Measurements from ENCODE around the gene CNN3.

Gene CNN3

DNA sequence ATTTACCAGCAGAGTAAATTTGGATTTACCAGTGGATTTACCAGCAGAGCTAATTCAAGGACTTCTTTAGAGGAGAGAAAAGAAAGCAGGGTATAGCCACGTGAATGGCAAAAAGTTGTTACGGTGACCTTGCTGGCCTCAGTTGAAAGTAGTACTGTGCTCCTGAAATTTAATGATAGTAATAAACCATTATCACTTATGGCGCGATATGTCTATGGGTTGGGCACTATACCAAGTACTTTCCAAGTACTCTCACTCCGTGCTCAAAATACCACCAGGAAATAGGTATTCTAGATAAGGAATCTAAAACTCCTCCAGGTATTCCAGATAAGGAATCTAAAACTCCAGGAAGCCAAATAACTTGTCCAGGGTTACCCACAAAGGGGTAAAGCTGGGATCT lies 70.9 kb downstream of the CNN3 start:
- no peak for DNase-seq (ENCODE audit: low read depth in 2 of 2)

DNA sequence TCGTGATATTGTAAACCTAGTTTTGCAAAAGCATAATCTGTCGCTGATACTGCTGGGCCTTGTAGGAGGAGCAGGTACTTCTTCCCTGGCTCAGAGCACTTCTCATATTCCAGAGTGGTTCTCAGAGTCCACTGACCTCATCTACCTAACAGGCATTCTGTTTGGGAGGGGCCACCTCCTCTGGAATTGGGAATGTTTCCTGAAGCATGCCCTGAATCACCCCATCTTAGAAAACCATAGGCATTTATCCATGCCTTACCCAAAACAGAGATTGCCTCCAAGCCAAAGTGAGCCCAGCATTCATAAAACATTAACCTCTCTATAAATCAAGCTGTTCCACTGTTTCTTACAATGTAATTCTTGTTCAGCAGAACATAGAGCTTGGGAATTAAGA lies 71.6 kb downstream of the CNN3 start:
- no peak for DNase-seq (ENCODE audit: low read depth in 2 of 2)

DNA sequence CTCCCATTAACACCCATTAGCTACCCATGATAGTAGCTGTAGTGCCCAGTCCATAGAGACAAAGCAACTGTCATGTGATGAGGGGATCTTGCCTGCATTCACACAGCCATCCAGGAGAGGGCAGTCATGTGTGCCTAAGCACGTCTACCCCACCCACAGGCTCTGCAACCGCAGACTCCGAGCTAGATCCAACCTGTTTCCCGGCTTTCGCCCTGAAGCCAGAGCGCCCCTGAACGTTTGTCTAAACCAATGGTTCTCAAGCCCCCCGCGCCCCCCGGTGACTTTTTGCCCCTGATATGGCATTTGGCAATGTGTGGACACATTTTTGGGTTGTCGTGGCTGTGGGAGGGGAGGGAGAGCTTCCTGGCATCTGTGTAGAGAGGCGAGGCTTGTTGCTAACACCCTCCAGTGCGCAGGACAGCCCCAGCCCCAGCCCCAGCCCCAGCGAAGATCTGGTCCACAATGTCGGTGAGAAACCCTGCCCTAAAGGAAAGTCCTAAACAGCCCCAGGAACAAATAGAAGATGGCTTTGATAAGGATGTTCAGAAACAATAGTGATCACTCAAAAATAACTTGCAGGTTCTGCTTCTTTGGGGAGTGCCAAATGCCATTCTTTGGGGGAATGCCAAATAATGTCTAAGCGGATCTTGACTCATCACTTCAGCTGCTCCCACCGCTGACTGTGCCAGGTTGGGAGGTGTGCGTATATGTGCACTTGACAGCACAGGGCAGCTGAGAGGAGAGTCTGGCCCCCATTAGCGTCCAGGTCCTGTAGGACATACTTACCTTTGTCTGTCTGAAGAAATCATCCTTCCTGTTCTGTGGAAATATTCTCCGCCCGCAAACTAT lies 72.2 kb downstream of the CNN3 start:
- DNase-seq (ENCODE audit: low read depth in 2 of 2), result peak; percentile 54 to 60

DNA sequence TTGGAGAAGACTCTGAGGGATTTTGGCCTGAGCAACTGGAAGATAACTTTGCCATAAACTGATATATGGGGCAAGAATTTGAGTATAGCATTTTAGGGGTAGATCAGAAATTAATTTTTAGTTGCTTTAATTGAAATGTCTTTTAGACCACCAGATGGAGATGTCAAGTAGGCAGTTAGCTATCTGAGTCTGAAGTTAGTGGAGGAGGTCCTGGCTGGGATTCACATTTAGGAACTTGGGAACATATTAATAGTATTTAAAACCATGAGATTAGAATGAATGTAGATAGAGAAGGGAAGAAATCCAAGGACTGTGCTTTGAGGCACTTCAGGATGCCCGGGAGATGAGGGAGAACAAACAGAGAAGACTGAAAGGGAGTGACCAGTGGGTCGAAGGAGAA lies 74.1 kb downstream of the CNN3 start:
- no peak for DNase-seq (ENCODE audit: low read depth in 2 of 2)

DNA sequence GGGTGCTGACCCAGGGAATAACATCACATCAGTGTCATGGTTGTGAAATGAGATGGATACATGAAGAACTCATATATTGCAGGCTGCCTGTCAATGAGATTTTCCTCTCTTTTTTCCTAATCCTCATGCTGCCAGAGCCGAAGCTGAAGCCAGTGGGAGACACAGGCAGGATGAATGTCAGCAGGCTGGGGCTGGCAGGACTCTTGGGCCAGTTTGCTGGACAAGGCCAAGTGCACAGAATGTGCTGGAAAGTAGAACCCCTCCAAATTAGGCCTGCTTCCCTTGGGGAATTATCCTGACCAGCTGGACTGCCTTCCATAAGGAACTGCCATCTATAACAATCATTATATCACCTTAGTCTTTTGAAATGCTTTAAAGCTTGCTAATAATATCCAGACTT lies 75.3 kb downstream of the CNN3 start:
- no peak for DNase-seq (ENCODE audit: low read depth in 2 of 2)

Data from stimulated activated CD4-positive, alpha-beta T cell treated with anti-CD3 and anti-CD28 coated beads, Interleukin-1b, Interleukin-23, amount 100 ng/mL, for 4 hours (primary cell).